Brain pericyte (primary cell): ENCODE data around the gene COL25A1.

ENCODE experiments used
- DNase-seq: peaks from one replicate; pipeline ENCODE4 v3.0.0-alpha.2; 2012; ENCODE audit warnings: low read depth, low spot score

Gene COL25A1

GRCh38 chr4:108762559-108763225 lies 539.8 kb downstream of the COL25A1 start, which contains the start of gene ETNPPL:
ETNPPL (minus strand) TSS chr4:108763053; CDS start chr4:108762898, 155 bp downstream.
- DNase-seq, result no peak
